ENCODE results near the gene IGF2BP2. TPM values are rescaled to one million over a fixed set of nuclear protein-coding genes. Genes with fewer than 3 reads are reported as not detected.

Gene IGF2BP2
- total and polyA plus RNA-seq, 5 donors from 2014 or later = 3.6 TPM; not detected in 4

DNA sequence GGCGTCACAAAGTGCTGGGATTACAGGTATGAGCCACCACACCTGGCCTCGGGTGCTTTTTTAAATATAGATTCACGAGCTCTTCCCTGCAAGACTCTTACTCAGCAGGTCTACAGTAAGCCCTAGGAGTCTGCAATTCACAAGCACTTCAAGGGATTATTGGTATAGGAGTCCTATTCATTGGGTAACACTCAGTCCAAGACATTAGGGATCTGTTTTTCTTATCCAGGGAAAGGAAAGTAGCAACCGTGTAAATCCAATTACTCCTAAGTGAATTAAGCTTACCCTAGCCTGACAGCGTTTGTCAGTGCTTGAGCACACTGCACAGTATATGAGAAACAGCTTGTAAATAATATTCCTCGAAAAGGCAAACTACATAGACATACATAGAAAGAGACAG lies 128.8 kb downstream of the IGF2BP2 start:
- Mint-ChIP-seq H3K9me3 (peaks cover 0 to 1% (median 0%) of the 10 kb centered on the region in 7 donors), H3K4me1 (no peaks in the 10 kb centered on the region)
- H3K4me3 ChIP-seq (ENCODE audit: low read depth, low read length) = no peak overlapping the region

DNA sequence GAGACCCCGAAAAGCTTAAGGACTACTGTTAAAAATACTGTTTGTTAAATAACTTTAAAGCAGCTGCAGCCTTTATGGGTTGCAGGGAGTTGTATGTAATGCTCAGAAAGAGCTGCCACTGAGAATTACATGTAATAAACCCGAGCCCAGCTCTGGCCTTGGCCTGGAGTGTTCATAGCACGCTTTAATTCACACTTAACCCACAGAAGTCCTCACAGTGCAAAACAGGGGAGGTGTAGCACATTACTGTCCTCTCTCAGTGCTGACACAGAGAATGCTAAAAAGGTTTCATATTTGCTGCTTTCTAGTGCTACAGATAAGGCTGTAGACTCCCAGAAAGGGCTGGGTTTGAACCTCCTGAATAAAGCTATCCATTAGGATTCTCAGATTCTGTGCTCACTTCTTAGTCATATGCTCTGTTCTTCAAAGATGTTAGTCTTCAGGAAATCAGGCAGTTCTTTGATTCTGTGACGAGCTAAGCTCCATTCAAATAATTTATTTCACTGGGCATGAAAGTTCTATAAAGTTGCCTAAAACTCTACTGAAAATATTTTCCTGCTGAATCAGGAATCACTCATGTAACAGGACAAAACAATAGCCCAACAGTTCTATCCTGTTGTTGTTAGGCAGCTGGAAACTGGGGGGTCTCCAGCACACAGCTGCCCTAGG lies 130.7 kb downstream of the IGF2BP2 start:
- peaks cover 22% of the 10 kb centered on the region for H3K27me3 Mint-ChIP-seq
- Histone ChIP-seq H3K27ac (ENCODE audit: insufficient read depth, low read length, poor library complexity, severe bottlenecking) (no peak overlapping the region), H3K9me3 (ENCODE audit: control insufficient read depth in 2 of 2, low read length in 2 of 2) (no peaks in the 10 kb centered on the region), H3K4me1 (ENCODE audit: control insufficient read depth, insufficient read depth, low read length, poor library complexity, severe bottlenecking) (no peaks in the 10 kb centered on the region), H3K36me3 (ENCODE audit: control insufficient read depth, insufficient read depth, low read length) (no peaks in the 10 kb centered on the region), H3K27me3 (ENCODE audit: control insufficient read depth, insufficient read depth, low read length) (no peaks in the 10 kb centered on the region), H3K4me3 (ENCODE audit: low read depth, low read length) (no peak overlapping the region)
- no peak for DNase-seq
- peaks cover 0 to 1% (median 0%) of the 10 kb centered on the region in 7 donors for H3K9me3 Mint-ChIP-seq
- H3K4me1 Mint-ChIP-seq = no peaks in the 10 kb centered on the region
- no peak overlapping the region for H3K27ac Mint-ChIP-seq
- H3K36me3 Mint-ChIP-seq = no peaks in the 10 kb centered on the region
- ATAC-seq (ENCODE audit: low read depth in 2 of 2) = no peak
- H3K4me3 Mint-ChIP-seq = peak overlapping the region in 1 of 4 donors; percentile 4

More for the DNA sequence above, 128.8 kb downstream of the IGF2BP2 start:
- Histone ChIP-seq H3K9me3 (ENCODE audit: control insufficient read depth in 2 of 2, low read length in 2 of 2) (no peaks in the 10 kb centered on the region), H3K27me3 (ENCODE audit: control insufficient read depth, insufficient read depth, low read length) (no peaks in the 10 kb centered on the region), H3K27ac (ENCODE audit: insufficient read depth, low read length, poor library complexity, severe bottlenecking) (no peak overlapping the region), H3K4me1 (ENCODE audit: control insufficient read depth, insufficient read depth, low read length, poor library complexity, severe bottlenecking) (no peaks in the 10 kb centered on the region), H3K36me3 (ENCODE audit: control insufficient read depth, insufficient read depth, low read length) (no peaks in the 10 kb centered on the region)
- DNase-seq (no peak), ATAC-seq (ENCODE audit: low read depth in 2 of 2) (no peak)
- no peak overlapping the region for H3K27ac Mint-ChIP-seq
- peaks cover 24% of the 10 kb centered on the region for H3K27me3 Mint-ChIP-seq
- no peaks in the 10 kb centered on the region for H3K36me3 Mint-ChIP-seq
- H3K4me3 Mint-ChIP-seq = no peak overlapping the region

DNA sequence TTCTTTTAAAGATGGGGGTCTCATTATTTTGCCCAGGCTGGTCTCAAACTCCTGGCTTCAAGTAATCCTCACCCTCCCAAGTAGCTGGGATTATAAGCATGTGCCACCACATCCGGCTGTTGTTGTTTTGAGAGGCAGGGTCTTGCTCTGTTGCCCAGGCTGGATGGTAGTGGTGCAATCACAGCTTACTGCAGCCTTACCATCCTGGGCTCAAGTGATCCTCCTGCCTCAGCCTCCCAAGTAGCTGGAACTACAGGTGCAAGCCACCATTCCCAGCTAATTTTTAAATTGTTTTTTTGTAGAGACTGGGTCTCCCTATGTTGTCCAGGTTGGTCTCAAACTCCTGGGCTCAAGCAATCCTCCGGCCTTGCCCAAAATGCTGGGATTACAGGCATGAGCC lies 133.2 kb downstream of the IGF2BP2 start:
- Mint-ChIP-seq H3K4me1 (no peaks in the 10 kb centered on the region), H3K36me3 (no peaks in the 10 kb centered on the region), H3K9me3 (peaks cover 0 to 2% (median 0%) of the 10 kb centered on the region in 7 donors), H3K27me3 (peaks cover 21% of the 10 kb centered on the region), H3K27ac (no peak overlapping the region), H3K4me3 (no peak overlapping the region)
- Histone ChIP-seq H3K4me1 (ENCODE audit: control insufficient read depth, insufficient read depth, low read length, poor library complexity, severe bottlenecking) (no peaks in the 10 kb centered on the region), H3K27me3 (ENCODE audit: control insufficient read depth, insufficient read depth, low read length) (no peaks in the 10 kb centered on the region), H3K27ac (ENCODE audit: insufficient read depth, low read length, poor library complexity, severe bottlenecking) (no peak overlapping the region), H3K4me3 (ENCODE audit: low read depth, low read length) (no peak overlapping the region), H3K9me3 (ENCODE audit: control insufficient read depth in 2 of 2, low read length in 2 of 2) (no peaks in the 10 kb centered on the region), H3K36me3 (ENCODE audit: control insufficient read depth, insufficient read depth, low read length) (no peaks in the 10 kb centered on the region)
- ATAC-seq (ENCODE audit: low read depth in 2 of 2) (no peak), DNase-seq (no peak)

DNA sequence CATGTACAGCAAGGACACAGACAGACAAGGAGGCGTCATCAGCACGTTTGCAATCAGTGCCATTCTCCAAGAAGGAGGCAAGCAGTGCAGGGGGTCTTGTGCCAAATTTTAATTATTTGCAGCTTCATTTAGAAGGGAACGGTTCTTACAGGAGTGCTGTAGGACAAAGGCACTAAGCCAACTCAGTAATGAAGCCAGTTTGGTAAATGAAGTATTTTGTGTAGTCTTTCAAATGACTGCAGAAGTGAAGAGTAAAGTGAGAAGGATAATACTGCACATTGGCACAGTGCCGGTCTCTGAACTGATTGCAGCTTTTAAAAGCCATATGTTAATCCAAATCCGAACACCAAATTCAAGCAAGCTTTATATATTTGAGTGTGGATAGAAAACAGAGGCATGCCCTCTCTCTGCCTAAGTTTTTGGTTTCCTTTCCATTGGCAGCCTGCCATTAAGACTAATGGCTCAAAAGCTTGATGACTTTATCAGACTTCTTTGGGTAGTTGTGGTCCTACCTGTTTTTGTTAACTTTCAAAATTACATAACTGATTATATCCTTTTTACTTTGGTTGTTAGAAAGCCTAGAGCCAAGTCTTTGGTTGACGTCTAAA lies 137.5 kb downstream of the IGF2BP2 start:
- Histone ChIP-seq H3K27me3 (ENCODE audit: control insufficient read depth, insufficient read depth, low read length) (no peaks in the 10 kb centered on the region), H3K27ac (ENCODE audit: insufficient read depth, low read length, poor library complexity, severe bottlenecking) (no peak overlapping the region), H3K9me3 (ENCODE audit: control insufficient read depth in 2 of 2, low read length in 2 of 2) (no peaks in the 10 kb centered on the region), H3K4me3 (ENCODE audit: low read depth, low read length) (no peak overlapping the region), H3K36me3 (ENCODE audit: control insufficient read depth, insufficient read depth, low read length) (no peaks in the 10 kb centered on the region), H3K4me1 (ENCODE audit: control insufficient read depth, insufficient read depth, low read length, poor library complexity, severe bottlenecking) (no peaks in the 10 kb centered on the region)
- H3K36me3 Mint-ChIP-seq = no peaks in the 10 kb centered on the region
- peaks cover 16% of the 10 kb centered on the region for H3K27me3 Mint-ChIP-seq
- no peak for ATAC-seq (ENCODE audit: low read depth in 2 of 2)
- H3K4me3 Mint-ChIP-seq = no peak overlapping the region
- H3K9me3 Mint-ChIP-seq = peaks cover 0 to 2% (median 0%) of the 10 kb centered on the region in 7 donors
- no peak overlapping the region for H3K27ac Mint-ChIP-seq
- no peak for DNase-seq
- no peaks in the 10 kb centered on the region for H3K4me1 Mint-ChIP-seq

GRCh38 chr3:185685231-185686035 lies 139.4 kb downstream of the IGF2BP2 start:
- H3K4me1 ChIP-seq (ENCODE audit: control insufficient read depth, insufficient read depth, low read length, poor library complexity, severe bottlenecking) = no peaks in the 10 kb centered on the region
- Mint-ChIP-seq H3K36me3 (no peaks in the 10 kb centered on the region), H3K27me3 (peaks cover 20% of the 10 kb centered on the region), H3K4me1 (no peaks in the 10 kb centered on the region), H3K9me3 (peaks cover 0 to 2% (median 0%) of the 10 kb centered on the region in 7 donors), H3K27ac (no peak overlapping the region), H3K4me3 (no peak overlapping the region)
- no peak overlapping the region for H3K4me3 ChIP-seq (ENCODE audit: low read depth, low read length)
- no peaks in the 10 kb centered on the region for H3K9me3 ChIP-seq (ENCODE audit: control insufficient read depth in 2 of 2, low read length in 2 of 2)
- no peak overlapping the region for H3K27ac ChIP-seq (ENCODE audit: insufficient read depth, low read length, poor library complexity, severe bottlenecking)
- no peak for ATAC-seq (ENCODE audit: low read depth in 2 of 2)
- H3K36me3 ChIP-seq (ENCODE audit: control insufficient read depth, insufficient read depth, low read length) = no peaks in the 10 kb centered on the region
- no peaks in the 10 kb centered on the region for H3K27me3 ChIP-seq (ENCODE audit: control insufficient read depth, insufficient read depth, low read length)
- no peak for DNase-seq

DNA sequence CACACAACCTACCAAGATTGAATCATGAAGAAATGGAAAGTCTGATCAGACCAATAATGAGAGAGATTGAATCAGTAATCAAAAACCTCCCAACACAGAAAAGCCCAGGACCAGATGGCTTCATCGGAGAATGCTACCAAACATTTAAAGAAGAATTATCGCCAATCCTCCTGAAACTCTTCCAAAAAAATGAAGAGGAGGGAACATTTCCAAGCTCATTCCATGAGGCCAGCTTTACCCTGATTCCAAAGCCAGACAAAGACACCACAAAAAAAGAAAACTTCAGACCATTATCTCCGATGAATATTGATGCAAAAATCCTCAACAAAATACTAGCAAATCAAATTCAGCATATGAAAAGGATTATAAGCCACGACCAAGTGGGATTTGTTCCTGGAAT lies 144.6 kb downstream of the IGF2BP2 start:
- H3K4me3 Mint-ChIP-seq = no peak overlapping the region
- peaks cover 19% of the 10 kb centered on the region for H3K27me3 Mint-ChIP-seq
- Histone ChIP-seq H3K27ac (ENCODE audit: insufficient read depth, low read length, poor library complexity, severe bottlenecking) (no peak overlapping the region), H3K9me3 (ENCODE audit: control insufficient read depth in 2 of 2, low read length in 2 of 2) (peaks cover 0 to 4% of the 10 kb centered on the region in 2 experiments), H3K36me3 (ENCODE audit: control insufficient read depth, insufficient read depth, low read length) (no peaks in the 10 kb centered on the region), H3K27me3 (ENCODE audit: control insufficient read depth, insufficient read depth, low read length) (no peaks in the 10 kb centered on the region), H3K4me3 (ENCODE audit: low read depth, low read length) (no peak overlapping the region), H3K4me1 (ENCODE audit: control insufficient read depth, insufficient read depth, low read length, poor library complexity, severe bottlenecking) (no peaks in the 10 kb centered on the region)
- peaks cover 3% of the 10 kb centered on the region for H3K36me3 Mint-ChIP-seq
- ATAC-seq (ENCODE audit: low read depth in 2 of 2) = no peak
- H3K9me3 Mint-ChIP-seq = peaks cover 0 to 17% (median 2%) of the 10 kb centered on the region in 7 donors
- no peak for DNase-seq
- H3K27ac Mint-ChIP-seq = no peak overlapping the region
- no peaks in the 10 kb centered on the region for H3K4me1 Mint-ChIP-seq

DNA sequence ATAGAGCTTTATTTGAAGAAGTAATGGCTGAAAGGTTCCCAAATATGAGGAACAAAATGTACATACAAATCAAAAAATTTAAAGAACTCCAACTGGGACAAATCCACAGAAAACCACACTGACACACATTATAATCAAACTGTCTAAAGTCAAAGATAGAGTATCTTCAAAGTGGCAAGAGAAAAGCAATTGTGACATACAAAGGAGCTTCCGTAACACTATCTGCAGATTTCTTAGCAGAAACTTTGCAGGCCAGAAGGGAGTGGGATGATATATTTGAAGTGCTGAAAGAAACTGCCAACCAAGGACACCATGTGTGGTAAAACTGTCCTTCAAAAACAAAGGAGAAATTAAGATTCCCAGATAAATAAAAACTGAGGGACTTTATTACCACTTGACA lies 146.8 kb downstream of the IGF2BP2 start:
- H3K4me1 ChIP-seq (ENCODE audit: control insufficient read depth, insufficient read depth, low read length, poor library complexity, severe bottlenecking) = no peaks in the 10 kb centered on the region
- no peak overlapping the region for H3K27ac ChIP-seq (ENCODE audit: insufficient read depth, low read length, poor library complexity, severe bottlenecking)
- no peak overlapping the region for H3K27ac Mint-ChIP-seq
- ATAC-seq (ENCODE audit: low read depth in 2 of 2) (no peak), DNase-seq (no peak)
- H3K4me3 Mint-ChIP-seq = no peak overlapping the region
- peaks cover 17% of the 10 kb centered on the region for H3K27me3 Mint-ChIP-seq
- no peaks in the 10 kb centered on the region for H3K36me3 ChIP-seq (ENCODE audit: control insufficient read depth, insufficient read depth, low read length)
- peaks cover 1% of the 10 kb centered on the region for H3K27me3 ChIP-seq (ENCODE audit: control insufficient read depth, insufficient read depth, low read length)
- peaks cover 0 to 4% of the 10 kb centered on the region in 2 experiments for H3K9me3 ChIP-seq (ENCODE audit: control insufficient read depth in 2 of 2, low read length in 2 of 2)
- H3K36me3 Mint-ChIP-seq = peaks cover 3% of the 10 kb centered on the region
- H3K4me3 ChIP-seq (ENCODE audit: low read depth, low read length) = no peak overlapping the region
- H3K9me3 Mint-ChIP-seq = peaks cover 0 to 17% (median 2%) of the 10 kb centered on the region in 7 donors
- H3K4me1 Mint-ChIP-seq = no peaks in the 10 kb centered on the region
